T-helper 1 cell (primary cell): ENCODE data around the gene ZBED2.
"Not testable (repeated sequence)": the region's sequence is repeated elsewhere in the genome, so short reads cannot be mapped to it uniquely, and the experiment has no call there.

Experiments used
- DNase-seq, 5 donors: peaks; one replicate each; pipeline ENCODE4 v3.0.0-alpha.2; 2012 to 2020

Gene ZBED2

DNA sequence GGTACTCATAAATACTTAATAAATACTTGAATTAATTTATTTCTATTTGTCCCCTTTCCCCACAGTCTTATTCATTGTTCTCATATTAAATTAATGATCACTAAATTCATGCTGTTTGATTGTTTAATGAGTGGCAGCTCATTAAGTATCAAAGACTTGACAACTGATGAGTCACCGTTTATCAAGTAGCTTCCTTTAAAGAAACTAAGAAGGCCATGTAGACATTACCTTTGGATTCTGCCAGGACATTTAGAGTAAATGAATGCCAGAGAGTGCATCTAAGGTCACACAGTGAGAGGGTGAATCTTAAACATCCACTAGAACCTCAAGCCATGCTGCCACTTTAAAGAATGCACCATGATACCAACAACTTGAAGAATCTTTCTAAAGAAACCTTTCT, 23.9 kb downstream of the ZBED2 start:
- no peak for DNase-seq

DNA sequence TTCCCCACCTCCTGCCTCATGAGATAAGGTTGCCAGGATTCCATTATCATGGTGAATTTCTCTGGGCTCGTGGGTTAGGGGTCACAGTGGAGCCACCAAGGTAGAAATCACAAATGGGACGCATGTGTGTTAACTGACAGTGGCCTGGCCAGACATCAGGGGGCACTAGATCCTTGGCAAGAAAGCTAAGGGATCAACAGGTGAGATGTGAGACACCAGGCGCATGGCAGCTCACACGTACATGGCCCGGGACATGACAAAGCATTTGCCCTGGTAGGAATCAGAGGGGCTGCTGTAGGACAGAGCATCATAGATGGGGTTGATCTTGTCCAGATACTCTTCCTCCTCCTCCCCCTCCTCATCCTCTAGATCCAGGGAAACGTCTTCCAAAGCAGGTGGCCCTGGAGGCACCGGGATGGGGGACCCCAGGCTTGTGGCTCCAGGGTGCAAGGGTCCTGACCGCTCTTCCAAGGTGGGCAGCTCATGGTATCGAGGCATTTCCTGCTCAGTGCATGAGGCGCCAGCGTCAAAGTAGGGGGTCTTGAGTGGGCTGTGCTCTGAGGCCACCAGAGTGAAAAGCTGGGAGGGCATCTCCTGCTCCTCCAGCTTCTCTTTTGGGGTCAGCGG, 24.6 kb downstream of the ZBED2 start:
- DNase-seq = no peak

DNA sequence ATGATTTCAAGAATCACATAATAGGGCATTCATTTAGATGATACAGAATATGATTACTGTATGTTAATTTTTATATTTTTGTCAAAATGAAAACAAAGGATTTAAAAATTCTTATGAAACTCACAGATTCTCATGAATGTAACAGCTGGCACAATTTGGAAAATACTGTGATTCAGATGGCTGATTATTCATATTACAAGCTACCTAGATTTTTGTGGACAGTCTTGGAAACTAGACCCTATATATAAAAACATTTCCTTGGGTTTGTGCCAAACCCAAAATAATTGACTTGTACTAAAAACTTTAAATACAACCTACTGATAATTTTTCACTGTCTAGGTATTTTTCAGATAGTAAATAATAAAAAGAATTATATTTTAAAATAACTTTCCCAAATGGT, 26.2 kb downstream of the ZBED2 start:
- no peak for DNase-seq

DNA sequence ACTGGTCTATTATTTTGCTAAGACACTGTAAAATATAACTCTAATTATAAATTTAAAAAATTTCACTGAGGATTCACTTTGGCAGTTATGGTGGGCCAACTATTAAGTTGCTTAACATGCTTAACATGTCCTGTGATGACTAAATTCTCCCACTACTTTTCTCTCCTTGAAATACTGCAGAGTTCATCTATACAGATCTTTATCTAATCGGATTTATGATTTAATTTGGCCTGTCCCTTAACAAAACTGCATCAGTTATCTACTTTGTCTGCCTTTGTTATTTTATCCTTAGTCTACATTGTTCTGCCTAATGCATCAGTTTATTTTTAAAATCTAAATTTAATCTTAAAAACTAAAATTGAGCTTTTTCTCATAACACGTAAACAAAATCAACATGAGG, 26.8 kb downstream of the ZBED2 start:
- DNase-seq = no peak

DNA sequence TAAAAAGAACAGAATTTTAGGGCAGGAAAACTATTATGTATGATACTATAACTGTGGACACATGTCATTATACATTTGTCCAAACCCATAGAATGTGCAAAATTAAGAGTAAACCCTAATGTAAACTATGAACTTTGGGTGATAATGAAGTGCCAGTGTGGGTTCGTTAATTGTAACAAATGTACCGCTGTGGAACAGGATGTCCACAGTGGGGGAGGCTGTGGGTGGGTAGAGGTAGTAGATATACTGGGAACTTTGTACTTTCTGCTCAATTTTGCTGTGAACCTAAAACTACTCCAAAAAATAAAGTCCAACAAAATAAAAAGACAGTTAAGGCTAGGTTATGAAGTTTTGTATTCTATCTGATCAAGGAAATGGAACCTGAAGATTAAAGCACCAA, 28.3 kb downstream of the ZBED2 start:
- no peak for DNase-seq

DNA sequence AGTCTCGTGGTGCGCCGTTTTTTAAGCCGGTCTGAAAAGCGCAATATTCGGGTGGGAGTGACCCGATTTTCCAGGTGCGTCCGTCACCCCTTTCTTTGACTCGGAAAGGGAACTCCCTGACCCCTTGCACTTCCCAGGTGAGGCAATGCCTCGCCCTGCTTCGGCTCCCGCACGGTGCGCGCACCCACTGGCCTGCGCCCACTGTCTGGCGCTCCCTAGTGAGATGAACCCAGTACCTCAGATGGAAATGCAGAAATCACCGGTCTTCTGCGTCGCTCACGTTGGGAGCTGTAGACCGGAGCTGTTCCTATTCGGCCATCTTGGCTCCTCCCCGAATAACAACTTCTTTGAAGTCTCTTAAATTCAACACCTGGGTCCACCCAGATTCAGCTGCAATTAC, 33.2 kb downstream of the ZBED2 start:
- not testable (repeated sequence) for DNase-seq

DNA sequence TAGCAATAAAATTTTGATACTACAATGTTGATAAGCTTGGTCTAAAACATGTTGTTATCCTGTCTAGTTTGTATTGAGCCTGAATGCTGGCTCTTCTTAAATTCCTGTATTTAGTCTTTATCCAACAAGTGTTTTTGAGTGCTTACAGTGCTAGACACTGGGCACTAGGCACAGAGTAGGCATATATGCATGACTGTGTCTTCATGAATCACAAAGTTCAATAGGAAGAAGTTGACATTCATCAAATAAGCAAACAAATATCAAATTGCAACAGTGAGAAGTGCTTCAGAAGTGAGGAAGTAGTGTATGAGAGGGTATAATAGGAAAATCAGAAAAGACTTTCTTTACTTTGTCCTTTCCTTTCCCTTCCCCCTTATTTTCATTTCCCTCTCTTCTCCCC, 46.4 kb downstream of the ZBED2 start:
- DNase-seq = no peak

DNA sequence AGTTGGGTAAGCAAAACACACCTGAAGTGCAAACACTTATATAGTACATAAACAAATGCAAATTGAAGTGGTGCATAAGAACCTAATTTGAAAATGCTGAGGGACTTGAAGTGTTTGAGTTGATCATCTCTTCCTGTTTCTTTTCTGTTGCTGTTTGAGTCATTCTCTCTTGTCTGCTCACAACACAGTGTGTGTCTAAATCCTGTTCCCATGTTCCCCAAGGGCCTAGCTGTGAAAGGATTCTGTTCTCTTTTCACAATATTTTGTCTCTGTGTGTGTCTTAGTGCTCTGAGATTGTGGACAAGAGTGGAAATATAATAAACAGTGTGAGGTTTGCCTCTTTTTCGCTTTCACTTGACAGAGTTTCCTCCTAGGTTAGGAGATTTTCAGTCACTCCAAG, 47.1 kb downstream of the ZBED2 start:
- DNase-seq = peak in 1 of 5 donors; percentile 69

DNA sequence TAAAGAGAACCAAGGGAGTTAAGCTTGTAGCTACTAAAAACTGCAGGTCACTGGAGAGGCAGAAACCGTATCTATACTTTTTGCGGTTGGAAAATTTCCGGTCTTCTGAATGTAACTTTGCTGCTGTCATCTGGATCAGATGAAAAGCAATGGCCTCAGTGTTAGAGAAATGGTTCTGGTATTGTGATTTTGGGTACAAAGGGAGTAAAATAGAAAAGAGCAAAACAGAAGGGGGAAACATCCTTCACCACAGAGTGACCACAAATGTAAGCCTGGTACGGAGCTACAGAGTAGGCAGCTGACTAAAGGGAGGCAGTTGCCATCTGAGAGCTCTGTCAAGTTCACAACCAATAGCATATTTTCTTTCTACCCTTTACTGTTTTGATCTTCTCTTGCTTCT, 47.5 kb downstream of the ZBED2 start:
- DNase-seq = peak in 3 of 5 donors; percentile 18 to 88 (median 48)

DNA sequence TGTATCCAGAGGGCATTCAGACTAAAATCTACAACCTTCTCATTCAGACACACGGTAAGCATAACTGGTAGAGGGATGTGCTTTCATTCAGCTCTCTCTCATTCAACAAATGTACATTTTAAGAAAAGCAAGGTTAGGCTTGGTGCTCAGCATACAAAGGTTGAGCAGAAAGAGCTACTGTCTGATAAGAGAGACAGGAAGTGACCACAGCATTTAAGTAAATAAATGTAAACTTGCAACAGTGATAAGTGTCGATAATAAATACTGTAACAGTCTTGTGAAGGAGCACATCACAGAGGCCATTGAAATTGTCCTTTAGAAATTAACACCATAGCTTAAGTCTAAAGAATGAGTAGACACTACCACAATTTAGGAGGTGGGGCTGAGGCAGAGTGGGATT, 49.8 kb downstream of the ZBED2 start:
- DNase-seq = peak in 1 of 5 donors; percentile 27
